ENCODE results near the gene SCFD2.
"Not testable (repeated sequence)": the region's sequence is repeated elsewhere in the genome, so short reads cannot be mapped to it uniquely, and the experiment has no call there.

The SCFD2 gene

GRCh38 chr4:53005808-53006207 lies 360.1 kb downstream of the SCFD2 start:
- DNase-seq: no peak

- no peak for DNase-seq
Observed at GRCh38 chr4:53005149-53005546, 360.7 kb downstream of the SCFD2 start.

GRCh38 chr4:53004497-53005148 lies 361.2 kb downstream of the SCFD2 start:
- no peak for DNase-seq

GRCh38 chr4:53003959-53004358 lies 361.9 kb downstream of the SCFD2 start:
- no peak for DNase-seq

GRCh38 chr4:53000560-53000959 lies 365.3 kb downstream of the SCFD2 start:
- DNase-seq: no peak

GRCh38 chr4:52999626-53000025 lies 366.2 kb downstream of the SCFD2 start:
- no peak for DNase-seq

GRCh38 chr4:52998413-52998812 lies 367.4 kb downstream of the SCFD2 start:
- DNase-seq: no peak

GRCh38 chr4:52997132-52997416 lies 368.8 kb downstream of the SCFD2 start:
- DNase-seq: no peak

GRCh38 chr4:52996261-52997131 lies 369.4 kb downstream of the SCFD2 start:
- no peak for DNase-seq

- DNase-seq: no peak
Observed at GRCh38 chr4:52995360-52996030, 370.4 kb downstream of the SCFD2 start.

- DNase-seq: no peak
Observed at GRCh38 chr4:52994567-52994966, 371.3 kb downstream of the SCFD2 start.

GRCh38 chr4:52993771-52994170 lies 372.1 kb downstream of the SCFD2 start:
- DNase-seq: no peak

- not testable (repeated sequence) for DNase-seq
Observed at GRCh38 chr4:52992551-52992950, 373.3 kb downstream of the SCFD2 start.

- DNase-seq: no peak
Observed at GRCh38 chr4:52991472-52991871, 374.4 kb downstream of the SCFD2 start.

- no peak for DNase-seq
Observed at GRCh38 chr4:52990706-52991105, 375.2 kb downstream of the SCFD2 start.

- DNase-seq: no peak
Observed at GRCh38 chr4:52989865-52990264, 376.0 kb downstream of the SCFD2 start.

GRCh38 chr4:52987392-52988056 lies 378.3 kb downstream of the SCFD2 start:
- DNase-seq: no peak

- DNase-seq: no peak
Observed at GRCh38 chr4:52984462-52984881, 381.4 kb downstream of the SCFD2 start.

- peak in 1 of 2 experiments; percentile 51 for DNase-seq
Observed at GRCh38 chr4:52983563-52984303, 382.1 kb downstream of the SCFD2 start.

GRCh38 chr4:52982946-52983340 lies 382.9 kb downstream of the SCFD2 start:
- DNase-seq: no peak

GRCh38 chr4:52982255-52982945 lies 383.5 kb downstream of the SCFD2 start:
- DNase-seq: peak in 1 of 2 experiments; percentile 69

Measured in cerebellar nuclear complex (tissue), 1 donor.